GM10847 (cell line): Measurements from ENCODE around the gene NTRK1.

Experiments
- POLR2A ChIP-seq: IDR thresholded peaks from 2 replicates; pipeline ENCODE4 v1.6.1; 2011; ENCODE audit not compliant: insufficient read length; ENCODE audit errors: extremely low read depth

Gene NTRK1

DNA sequence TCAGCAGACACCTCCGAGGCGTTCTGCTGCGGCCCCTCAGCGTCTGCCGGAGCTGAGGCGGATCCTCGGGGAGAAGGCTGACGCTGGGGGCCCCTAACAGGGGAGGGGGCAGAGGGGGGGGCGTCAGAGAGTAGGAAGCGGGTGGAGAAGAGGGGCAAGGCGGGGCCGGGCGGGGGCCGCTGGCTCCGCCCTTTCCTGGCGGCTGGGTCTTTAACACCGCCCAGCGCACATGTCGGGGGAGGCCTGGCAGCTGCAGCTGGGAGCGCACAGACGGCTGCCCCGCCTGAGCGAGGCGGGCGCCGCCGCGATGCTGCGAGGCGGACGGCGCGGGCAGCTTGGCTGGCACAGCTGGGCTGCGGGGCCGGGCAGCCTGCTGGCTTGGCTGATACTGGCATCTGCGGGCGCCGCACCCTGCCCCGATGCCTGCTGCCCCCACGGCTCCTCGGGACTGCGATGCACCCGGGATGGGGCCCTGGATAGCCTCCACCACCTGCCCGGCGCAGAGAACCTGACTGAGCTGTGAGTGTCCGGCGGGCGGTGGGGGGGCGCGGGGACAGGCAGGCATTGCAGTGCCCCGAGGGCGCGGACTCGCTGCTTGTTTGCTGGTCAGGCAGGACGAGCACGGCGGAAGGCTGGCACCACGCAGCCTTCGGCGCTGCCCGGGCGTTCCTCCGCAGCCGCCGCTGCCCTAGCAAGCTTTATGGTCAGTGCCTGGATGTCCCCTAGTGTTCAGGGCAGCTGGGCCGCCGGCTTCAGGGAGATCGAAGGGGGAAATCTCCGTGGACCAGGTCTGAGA, at the start of gene NTRK1:
Gene NTRK1 (plus strand): TSS at position 238 of the 796 bp plus-strand sequence. CDS start 70 bp downstream, at position 308.
- no peak for TF ChIP-seq POLR2A

DNA sequence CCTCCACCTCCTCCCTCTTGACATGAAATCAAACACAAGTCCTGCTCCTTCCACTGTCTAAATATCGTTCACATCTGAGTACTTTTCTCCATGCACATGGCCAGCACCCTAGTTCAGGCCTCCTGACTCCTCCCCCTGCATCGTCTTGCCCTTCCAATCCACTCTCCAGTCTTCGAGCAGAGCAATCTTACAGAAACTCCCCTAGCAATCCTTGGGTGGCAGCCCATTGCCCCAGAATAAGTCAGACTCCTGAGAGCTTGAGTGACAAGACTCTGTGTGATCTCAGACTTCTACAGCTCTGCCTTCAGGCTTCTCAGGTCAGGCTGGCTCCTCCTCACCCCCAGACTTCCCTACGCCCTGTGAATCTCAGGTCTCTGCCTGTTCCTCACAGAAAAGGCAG, 49.5 kb upstream of the NTRK1 start:
- TF ChIP-seq POLR2A, result no peak

DNA sequence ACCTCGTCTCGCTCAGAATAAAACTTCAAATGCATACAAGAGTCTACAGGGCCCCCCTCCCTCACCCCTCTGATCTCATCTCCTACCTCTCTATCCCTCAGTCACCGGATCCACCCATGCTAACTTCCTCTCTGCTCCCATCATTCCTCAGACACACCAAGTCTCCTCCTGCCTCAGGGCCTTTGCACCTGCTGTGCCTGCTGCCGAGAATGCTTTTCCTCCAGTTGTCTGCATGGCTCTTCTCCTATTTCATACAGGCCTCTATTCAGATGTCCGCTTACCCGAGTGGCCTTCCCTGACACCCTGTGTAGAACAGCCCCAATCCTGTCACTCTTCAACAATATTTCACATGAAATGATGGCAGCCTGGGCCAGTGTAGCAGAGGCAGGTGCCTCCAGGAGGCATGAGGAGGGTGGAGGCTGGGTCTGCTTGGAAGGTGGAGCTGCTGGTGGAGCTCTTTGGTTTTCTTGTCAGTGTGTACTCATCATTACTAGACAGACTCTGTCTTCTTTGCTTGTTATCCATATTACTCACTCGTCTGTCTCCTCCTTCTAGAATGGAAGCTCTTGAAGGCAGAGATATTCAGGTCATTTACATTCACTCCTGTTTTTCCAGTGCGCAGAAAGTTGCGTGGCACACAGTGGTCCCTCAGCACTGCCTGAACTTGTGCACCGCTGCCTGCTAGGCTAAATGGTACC, 48.2 kb upstream of the NTRK1 start:
- no peak for TF ChIP-seq POLR2A

- TF ChIP-seq POLR2A, result no peak
Measured at GRCh38 chr1:156813298-156813697, 47.4 kb upstream of the NTRK1 start.

DNA sequence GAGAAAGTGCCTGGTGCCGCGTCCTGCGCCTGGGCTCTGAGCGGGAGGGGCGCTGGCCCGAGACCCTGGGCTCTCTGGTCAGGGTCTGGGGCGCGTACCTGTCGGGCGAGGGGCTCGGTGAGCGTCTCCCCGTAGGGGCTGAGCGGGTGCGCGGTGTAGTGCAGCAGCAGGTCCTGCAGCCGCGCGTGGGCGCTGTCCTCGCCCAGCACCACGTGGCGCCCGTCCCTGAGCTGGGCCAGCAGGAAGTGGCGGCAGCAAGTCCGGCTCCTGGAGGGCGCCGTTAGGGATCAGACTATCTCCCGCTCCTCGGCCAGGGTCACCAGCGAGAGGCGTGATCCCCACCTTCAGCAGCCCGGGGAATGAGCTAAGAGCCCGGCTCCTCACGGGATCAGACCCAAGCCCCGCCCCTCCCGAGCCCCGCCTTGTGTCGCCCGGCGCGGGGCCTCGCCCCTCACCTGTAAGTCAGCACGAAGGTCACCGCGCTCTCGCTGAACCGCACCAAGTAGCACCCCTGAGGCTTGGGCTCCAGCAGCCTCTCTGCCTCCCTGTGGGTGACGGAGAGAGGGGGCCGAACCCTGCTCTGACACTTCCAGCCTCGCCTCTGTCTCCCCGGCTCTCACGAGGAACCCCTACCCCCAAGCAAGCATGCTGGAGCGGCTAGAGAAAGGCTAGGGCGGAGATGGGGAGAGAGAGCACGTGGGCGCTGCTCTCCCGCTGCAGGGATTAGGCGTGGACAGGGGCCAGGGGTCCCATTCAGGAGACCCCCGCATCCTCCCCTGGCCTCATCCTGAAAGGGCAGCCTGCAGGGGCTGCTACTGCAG, 46.7 kb upstream of the NTRK1 start:
- no peak for TF ChIP-seq POLR2A

DNA sequence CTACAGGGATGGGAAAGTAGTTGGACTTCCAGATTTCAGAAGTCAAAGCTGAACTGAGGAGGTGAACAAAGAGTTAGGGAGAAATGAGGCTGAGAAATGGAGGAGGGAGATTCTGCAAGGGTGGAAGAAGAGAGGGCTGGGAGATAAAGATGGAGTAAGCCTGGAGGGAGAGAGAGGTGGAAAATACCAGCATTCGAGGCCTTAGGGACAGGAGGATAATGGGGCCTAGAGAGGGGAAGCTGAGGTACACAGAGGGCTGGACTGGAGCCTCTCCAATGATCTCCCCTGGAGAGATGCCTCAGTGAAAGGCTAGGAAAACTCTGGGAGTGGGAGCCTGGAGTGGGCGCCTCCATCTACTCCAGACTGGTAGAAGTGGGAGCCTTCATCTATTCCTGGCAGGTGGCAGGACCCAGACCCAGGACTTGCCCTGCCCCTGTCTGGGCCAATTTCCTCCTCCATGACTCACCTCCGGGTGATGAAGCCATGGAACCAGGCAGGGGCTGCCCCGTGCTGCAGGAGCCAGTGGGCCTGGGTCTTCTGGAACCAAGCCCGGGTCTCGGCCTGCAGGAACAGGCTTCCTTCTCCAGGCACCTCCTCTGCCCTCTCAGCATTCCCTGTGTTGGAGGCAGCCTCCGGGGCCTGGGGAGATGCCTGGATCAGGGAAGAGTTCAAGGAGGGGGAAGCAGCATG, 45.9 kb upstream of the NTRK1 start:
- no peak for TF ChIP-seq POLR2A

DNA sequence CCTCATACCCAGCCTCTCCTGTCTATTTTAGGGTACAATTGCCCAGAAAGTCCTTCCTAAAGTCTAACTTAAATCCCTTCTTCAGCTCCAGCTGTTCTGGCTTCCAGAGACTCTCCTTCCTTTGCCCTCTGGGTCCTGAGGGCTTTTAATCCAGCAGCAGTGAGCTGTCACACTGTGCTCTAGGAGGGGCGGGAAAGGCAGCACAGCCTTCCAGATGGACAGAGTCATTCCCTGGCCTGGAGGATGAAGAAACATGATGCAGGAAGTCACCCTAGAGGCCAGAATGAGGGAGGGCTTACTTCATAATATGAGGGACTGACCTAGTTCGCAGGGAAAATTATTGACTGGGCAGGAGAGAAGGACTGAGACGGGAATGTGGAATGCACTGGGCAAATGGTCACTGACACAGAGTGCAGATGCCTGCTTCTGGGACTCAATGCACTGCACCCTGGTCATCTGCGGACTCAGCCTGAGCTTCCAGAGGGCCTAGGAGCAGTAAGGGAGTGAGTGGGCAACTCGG, 45.3 kb upstream of the NTRK1 start:
- TF ChIP-seq POLR2A, result no peak

GRCh38 chr1:156815961-156816422, 44.7 kb upstream of the NTRK1 start:
- TF ChIP-seq POLR2A, result no peak

- peak; percentile 27 for TF ChIP-seq POLR2A
Measured at GRCh38 chr1:156816561-156817328, 43.9 kb upstream of the NTRK1 start, which contains the start of gene SH2D2A. SH2D2A (minus strand) TSS chr1:156816848; CDS start chr1:156816708, 140 bp downstream.

DNA sequence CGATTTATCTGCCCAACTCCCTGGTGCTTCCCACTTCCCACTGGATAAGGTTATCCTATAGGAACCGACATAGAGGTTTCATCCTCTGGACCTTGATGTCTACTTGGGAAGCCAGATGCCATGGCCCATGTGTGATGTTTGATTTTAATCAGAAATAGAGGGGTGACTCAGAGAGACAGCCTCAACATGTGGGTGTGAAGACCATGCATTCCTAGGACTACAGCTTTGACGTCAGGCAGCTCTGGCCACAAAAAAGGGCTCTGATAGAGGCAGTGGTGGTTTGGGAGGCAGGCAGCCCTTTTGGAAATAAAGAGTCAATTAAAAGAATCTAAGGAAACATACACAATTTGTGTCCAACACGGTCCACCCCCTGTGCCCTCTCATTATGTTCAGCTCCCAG, 38.9 kb upstream of the NTRK1 start:
- no peak for TF ChIP-seq POLR2A

GRCh38 chr1:156822680-156823079, 38.0 kb upstream of the NTRK1 start:
- no peak for TF ChIP-seq POLR2A

GRCh38 chr1:156823210-156823790, 37.4 kb upstream of the NTRK1 start:
- no peak for TF ChIP-seq POLR2A

DNA sequence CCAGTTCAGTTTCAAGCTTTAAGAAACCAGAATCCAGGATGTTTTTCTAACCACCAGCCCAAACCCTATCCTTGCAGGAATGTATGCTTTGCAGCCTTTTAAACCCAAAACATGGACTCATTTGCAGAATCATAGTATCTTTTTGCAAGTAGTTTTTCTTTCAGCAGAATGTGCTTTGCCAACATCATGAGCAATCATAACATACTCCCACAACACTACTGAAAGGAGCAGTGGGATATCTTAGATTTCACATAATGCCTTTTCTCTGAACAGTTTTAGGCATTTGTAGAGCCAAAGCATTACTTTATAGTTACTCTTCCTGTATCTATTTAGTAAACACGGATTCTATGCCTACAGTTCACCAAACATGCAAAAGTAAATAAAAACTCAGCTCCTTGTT, 34.0 kb upstream of the NTRK1 start:
- no peak for TF ChIP-seq POLR2A
